Kidney (tissue), 14 donors: ENCODE measurements around the gene CPA4. TPM values are rescaled to one million over a fixed set of nuclear protein-coding genes. Genes with fewer than 3 reads are reported as not detected.

Source experiments
- DNase-seq, 5 donors: peaks; one replicate each; pipeline ENCODE4 v3.0.0-alpha.2; 2013 to 2020
- FAIRE-seq: peaks from 2 replicates; lab custom pipeline; 2012; peaks lifted over from hg19 to GRCh38; lab: Jason Lieb, UNC
- H3K27ac ChIP-seq, 2 donors: one replicate each; pipeline ENCODE4 v1.7.0; 2013; ENCODE audit warnings: low read depth in 2 of 2, low read length in 2 of 2, inconsistent platforms in 1 of 2
- H3K27me3 ChIP-seq: one replicate; pipeline ENCODE4 v1.7.1; 2013; ENCODE audit warnings: low read length, inconsistent platforms; ENCODE audit not compliant: control insufficient read depth, insufficient read depth
- H3K36me3 ChIP-seq, 3 donors: one replicate each; pipeline versions ENCODE4 v1.7.0 to v1.7.1; 2013; ENCODE audit warnings: low read length in 3 of 3, control low read depth in 1 of 3, inconsistent platforms in 1 of 3; ENCODE audit not compliant: insufficient read depth in 3 of 3, control insufficient read depth in 2 of 3
- H3K4me1 ChIP-seq, 3 donors: one replicate each; pipeline versions ENCODE4 v1.7.0 to v1.7.1; 2013; ENCODE audit warnings: low read length in 3 of 3, inconsistent platforms in 1 of 3, low read depth in 1 of 3; ENCODE audit not compliant: control insufficient read depth in 2 of 3, insufficient read depth in 2 of 3
- H3K4me3 ChIP-seq, 3 donors: one replicate each; pipeline versions ENCODE4 v1.7.0 to v1.8.1; 2013; ENCODE audit warnings: low read length in 3 of 3, control low read depth in 1 of 3, inconsistent platforms in 1 of 3
- H3K9ac ChIP-seq, 3 donors: one replicate each; pipeline versions ENCODE4 v1.7.0 to v1.7.1; 2013; ENCODE audit warnings: low read length in 3 of 3, control low read depth in 1 of 3, inconsistent platforms in 1 of 3
- H3K9me3 ChIP-seq, 3 donors: one replicate each; pipeline versions ENCODE4 v1.7.0 to v1.7.1; 2013; ENCODE audit warnings: low read length in 3 of 3, control low read depth in 1 of 3, inconsistent platforms in 1 of 3; ENCODE audit not compliant: control insufficient read depth in 2 of 3, insufficient read depth in 1 of 3
- intact Hi-C: fragments of 100-400 bp; cut with DNase I; formaldehyde crosslinking; loops from one replicate; pipeline ENCODE4 v1.11.1; 2022
- polyA plus RNA-seq: library from polyadenylated mRNA; stranded (reverse); fragments of 350-450 nt; fragmentation: Illumina TruSeq; extraction: RNeasy Lipid Tissue Mini Kit (QIAGEN cat#74804); gene quantifications from one replicate; pipeline ENCODE4 v1.2.3, GENCODE V29; 2014; ENCODE audit warnings: low read depth, low replicate concordance; ENCODE audit not compliant: insufficient read depth
- total RNA-seq: library from RNA; stranded (reverse); fragmentation: NEBNext Ultra II Directional; extraction: Animal tissue kit (Norgen Biotek cat#: 25700); gene quantifications from one replicate; pipeline ENCODE4 v1.2.1, GENCODE V29; 2021
- TF ChIP-seq, protein P1 (sequence below): IDR thresholded peaks from 3 replicates; pipeline ENCODE4 v1.5.1; 2012; ENCODE audit warnings: mild to moderate bottlenecking, moderate library complexity, borderline replicate concordance; ENCODE audit not compliant: insufficient read depth; ENCODE audit errors: extremely low read depth
- donor health status: control.
- donor health status: control.
- donor health status: control.
- donor health status: control.
- donor health status: control.
- donor health status: DM: yes; HTN: yes; CAD: no.
- donor health status: Normal renal cell carcinoma (clear cell type).

The CPA4 gene
- total and polyA plus RNA-seq, 2 donors from 2014 or later, result 1.1 TPM; not detected in 1

- Histone ChIP-seq H3K27me3 (no peaks in the 10 kb centered on the region), H3K27ac (peak overlapping the region; percentile 76 to 81), H3K9ac (peak overlapping the region in 1 of 3 donors; percentile 26), H3K9me3 (no peaks in the 10 kb centered on the region), H3K4me3 (no peak overlapping the region), H3K36me3 (no peaks in the 10 kb centered on the region), H3K4me1 (peaks cover 9 to 23% (median 9%) of the 10 kb centered on the region in 3 donors)
- no peak for FAIRE-seq
- TF ChIP-seq, protein P1, sequence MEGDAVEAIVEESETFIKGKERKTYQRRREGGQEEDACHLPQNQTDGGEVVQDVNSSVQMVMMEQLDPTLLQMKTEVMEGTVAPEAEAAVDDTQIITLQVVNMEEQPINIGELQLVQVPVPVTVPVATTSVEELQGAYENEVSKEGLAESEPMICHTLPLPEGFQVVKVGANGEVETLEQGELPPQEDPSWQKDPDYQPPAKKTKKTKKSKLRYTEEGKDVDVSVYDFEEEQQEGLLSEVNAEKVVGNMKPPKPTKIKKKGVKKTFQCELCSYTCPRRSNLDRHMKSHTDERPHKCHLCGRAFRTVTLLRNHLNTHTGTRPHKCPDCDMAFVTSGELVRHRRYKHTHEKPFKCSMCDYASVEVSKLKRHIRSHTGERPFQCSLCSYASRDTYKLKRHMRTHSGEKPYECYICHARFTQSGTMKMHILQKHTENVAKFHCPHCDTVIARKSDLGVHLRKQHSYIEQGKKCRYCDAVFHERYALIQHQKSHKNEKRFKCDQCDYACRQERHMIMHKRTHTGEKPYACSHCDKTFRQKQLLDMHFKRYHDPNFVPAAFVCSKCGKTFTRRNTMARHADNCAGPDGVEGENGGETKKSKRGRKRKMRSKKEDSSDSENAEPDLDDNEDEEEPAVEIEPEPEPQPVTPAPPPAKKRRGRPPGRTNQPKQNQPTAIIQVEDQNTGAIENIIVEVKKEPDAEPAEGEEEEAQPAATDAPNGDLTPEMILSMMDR, result no peak
- intact Hi-C loops, result no loop called here
- DNase-seq, result peak in 4 of 5 donors; percentile 92 to 96 (median 94)
Observed at GRCh38 chr7:130365511-130366441, 72.8 kb downstream of the CPA4 start.

GRCh38 chr7:130366564-130366963, 73.6 kb downstream of the CPA4 start:
- Histone ChIP-seq H3K9me3 (no peaks in the 10 kb centered on the region), H3K27me3 (no peaks in the 10 kb centered on the region), H3K4me1 (peaks cover 9 to 28% (median 15%) of the 10 kb centered on the region in 3 donors), H3K9ac (peak overlapping the region in 1 of 3 donors; percentile 26), H3K27ac (peak overlapping the region in 1 of 2 donors; percentile 76), H3K4me3 (no peak overlapping the region), H3K36me3 (no peaks in the 10 kb centered on the region)
- TF ChIP-seq, protein P1, result no peak
- intact Hi-C loops, result no loop called here
- DNase-seq, result peak in 1 of 5 donors; percentile 37
- FAIRE-seq, result no peak

DNA sequence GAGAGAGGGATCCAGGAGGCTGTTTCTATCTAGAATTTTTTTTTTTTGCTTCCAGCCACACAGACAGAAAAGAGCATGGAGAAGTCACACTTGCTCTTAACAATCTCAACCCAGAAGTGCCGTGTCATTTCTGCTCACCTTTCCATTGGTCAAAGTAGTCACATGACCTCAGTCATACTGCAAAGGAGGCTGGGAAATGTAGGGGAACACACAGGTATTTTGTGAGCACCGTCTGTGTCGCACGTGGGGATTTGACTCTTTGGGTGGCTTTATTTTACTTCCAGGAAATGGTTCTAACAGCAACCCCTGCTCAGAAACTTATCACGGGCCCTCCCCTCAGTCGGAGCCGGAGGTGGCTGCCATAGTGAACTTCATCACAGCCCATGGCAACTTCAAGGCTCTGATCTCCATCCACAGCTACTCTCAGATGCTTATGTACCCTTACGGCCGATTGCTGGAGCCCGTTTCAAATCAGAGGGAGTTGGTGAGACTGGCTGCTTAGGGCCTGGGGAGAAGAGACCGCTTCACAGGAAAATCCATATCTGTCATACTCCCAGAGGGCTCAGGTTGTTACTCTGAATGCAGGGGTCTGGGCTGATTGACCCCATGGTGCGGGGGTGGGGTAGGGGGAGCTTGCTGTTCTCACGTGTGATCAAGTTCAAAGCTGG, 74.3 kb downstream of the CPA4 start:
- Histone ChIP-seq H3K27ac (no peak overlapping the region), H3K4me1 (peaks cover 9 to 28% (median 16%) of the 10 kb centered on the region in 3 donors), H3K36me3 (no peaks in the 10 kb centered on the region), H3K9me3 (no peaks in the 10 kb centered on the region), H3K9ac (no peak overlapping the region), H3K4me3 (no peak overlapping the region), H3K27me3 (no peaks in the 10 kb centered on the region)
- FAIRE-seq (no peak), DNase-seq (peak in 1 of 5 donors; percentile 11)
- intact Hi-C loops, result no loop called here
- TF ChIP-seq, protein P1, result no peak
